GM12878 (cell line): ENCODE data around the gene TNIP1. TPM values are rescaled to one million over a fixed set of nuclear protein-coding genes. Genes with fewer than 3 reads are reported as not detected.
A peak's percentile ranks its signal among the peaks of the same experiment; 100 is the strongest.

Experiments used
- ATAC-seq: fragments of 200-7000 bp; cut with Tn5 transposase; 3 replicates; pipeline ENCODE4 v1.9.1; 2020; ENCODE audit warnings: mild to moderate bottlenecking, moderate library complexity
- BruUV-seq: library from RNA; stranded (reverse); fragments of 400-500 nt; replicated peaks from 2 replicates; lab custom pipeline; 2021; lab: Mats Ljungman, UMichigan
- CTCF ChIA-PET: fragments of 300-600 bp; sonication (Branson Sonifier 250); formaldehyde crosslinking; extraction: SDS; loops from one replicate; lab custom pipeline; 2021; ENCODE audit warnings: inconsistent platforms; lab: Yijun Ruan, JAX
- POLR2A ChIA-PET: fragments of 350-600 bp; formaldehyde crosslinking; extraction: SDS; loops from one replicate; lab custom pipeline; 2021; ENCODE audit warnings: inconsistent platforms; lab: Charles Lee
- RAD21 ChIA-PET: fragments of 300-600 bp; sonication (Branson Sonifier 250); formaldehyde crosslinking; loops from one replicate; lab custom pipeline; 2023; ENCODE audit warnings: antibody characterized with exemption; ENCODE audit not compliant: unreplicated experiment; lab: Charles Lee
- SMC1A ChIA-PET: fragments of 300-600 bp; sonication (Branson Sonifier 250); formaldehyde crosslinking; loops from one replicate; lab custom pipeline; 2023; ENCODE audit not compliant: unreplicated experiment, uncharacterized antibody; lab: Charles Lee
- DNase-seq: peaks from one replicate; pipeline ENCODE4 v3.0.0-alpha.2; 2011; ENCODE audit warnings: low read depth, low spot score
- FAIRE-seq: peaks from 3 replicates; lab custom pipeline; 2011; peaks lifted over from hg19 to GRCh38; lab: Jason Lieb, UNC
- H2AFZ ChIP-seq: 2 replicates; pipeline ENCODE4 v1.6.0; 2011; ENCODE audit warnings: low read depth, low read length, control low read depth; ENCODE audit not compliant: control insufficient read depth
- H3K27ac ChIP-seq: 2 replicates; pipeline ENCODE4 v1.5.1; 2011; ENCODE audit warnings: control low read depth; ENCODE audit not compliant: control insufficient read depth, insufficient read depth
- H3K27me3 ChIP-seq, 2 experiments: replicated peaks in 1 of 2; 2 replicates each; pipeline versions ENCODE4 v1.6.0 to v1.6.1; 2011; ENCODE audit warnings: low read length in 1 of 2; ENCODE audit not compliant: control insufficient read depth in 2 of 2, insufficient read depth in 2 of 2
- H3K36me3 ChIP-seq, 2 experiments: 2 replicates each; pipeline ENCODE4 v1.5.1; 2011; ENCODE audit warnings: low read length in 1 of 2; ENCODE audit not compliant: control insufficient read depth in 2 of 2, insufficient read depth in 2 of 2
- H3K4me1 ChIP-seq: 2 replicates; pipeline ENCODE4 v1.6.1; 2011; ENCODE audit warnings: mild to moderate bottlenecking, low read length, moderate library complexity, mixed read lengths; ENCODE audit not compliant: control insufficient read depth, insufficient read depth
- H3K4me2 ChIP-seq: 2 replicates; pipeline ENCODE4 v1.6.0; 2011; ENCODE audit warnings: control low read depth; ENCODE audit not compliant: control insufficient read depth, insufficient read depth
- H3K4me3 ChIP-seq: fragments of 200-600 bp; sonication (generic); 2 replicates; pipeline ENCODE4 v1.5.1; 2016
- H3K79me2 ChIP-seq: 2 replicates; pipeline ENCODE4 v1.6.0; 2011; ENCODE audit warnings: low read length; ENCODE audit not compliant: control insufficient read depth, insufficient read depth
- H3K9ac ChIP-seq: 2 replicates; pipeline ENCODE4 v1.8.0; 2011; ENCODE audit warnings: low read length, control low read depth, mixed read lengths; ENCODE audit not compliant: control insufficient read depth, insufficient read depth
- H3K9me3 ChIP-seq: replicated peaks from 3 replicates; pipeline ENCODE4 v1.5.1; 2011; ENCODE audit warnings: mild to moderate bottlenecking, low read length; ENCODE audit not compliant: control insufficient read depth, insufficient read depth
- H4K20me1 ChIP-seq: 2 replicates; pipeline ENCODE4 v1.6.0; 2011; ENCODE audit not compliant: control insufficient read depth, insufficient read depth
- ATF7 ChIP-seq: fragments of 450-650 bp; IDR thresholded peaks from 2 replicates; pipeline ENCODE4 v1.6.1; 2016; ENCODE audit warnings: low read depth, mild to moderate bottlenecking
- CEBPB ChIP-seq, 2 experiments: fragments of 150-350 bp in 1 of 2; IDR thresholded peaks; 2 replicates each; pipeline ENCODE4 v1.6.1; 2012 to 2014; ENCODE audit warnings: low read depth in 2 of 2, low read length in 2 of 2, borderline replicate concordance in 1 of 2, inconsistent platforms in 1 of 2
- CHD4 ChIP-seq: fragments of 200-600 bp; sonication (generic); IDR thresholded peaks from 2 replicates; pipeline ENCODE4 v1.6.1; 2016; ENCODE audit warnings: mild to moderate bottlenecking
- DPF2 ChIP-seq: fragments of 450-650 bp; IDR thresholded peaks from 2 replicates; pipeline ENCODE4 v1.6.1; 2017; ENCODE audit warnings: mild to moderate bottlenecking
- ETV6 ChIP-seq, 2 experiments: fragments of 450-650 bp in 1 of 2; IDR thresholded peaks in 1 of 2; conservative IDR thresholded peaks in 1 of 2; 2 replicates each; pipeline ENCODE4 v1.6.1; 2014; ENCODE audit warnings: antibody characterized with exemption in 1 of 2, borderline replicate concordance in 1 of 2, low read depth in 1 of 2, mild to moderate bottlenecking in 1 of 2, moderate library complexity in 1 of 2
- HDGF ChIP-seq: fragments of 450-650 bp; IDR thresholded peaks from 2 replicates; pipeline ENCODE4 v1.6.1; 2016; ENCODE audit warnings: antibody characterized with exemption
- IRF4 ChIP-seq: IDR thresholded peaks from 2 replicates; pipeline ENCODE4 v1.6.1; 2011; ENCODE audit warnings: low read depth, low read length
- LARP7 ChIP-seq: fragments of 450-650 bp; IDR thresholded peaks from 2 replicates; pipeline ENCODE4 v1.6.1; 2017; ENCODE audit warnings: mild to moderate bottlenecking
- MTA3 ChIP-seq: IDR thresholded peaks from 2 replicates; pipeline ENCODE4 v1.6.1; 2012; ENCODE audit warnings: low read length, inconsistent platforms, borderline replicate concordance
- NFXL1 ChIP-seq: fragments of 450-650 bp; IDR thresholded peaks from 2 replicates; pipeline ENCODE4 v1.6.1; 2017; ENCODE audit warnings: antibody characterized with exemption, mild to moderate bottlenecking, borderline replicate concordance
- POLR2A ChIP-seq: IDR thresholded peaks from 2 replicates; pipeline ENCODE4 v1.6.1; 2011; ENCODE audit warnings: low read depth, mild to moderate bottlenecking, low read length
- POLR2AphosphoS5 ChIP-seq: IDR thresholded peaks from 2 replicates; pipeline ENCODE4 v1.6.1; 2011; ENCODE audit warnings: mild to moderate bottlenecking, low read length, inconsistent platforms
- POU2F2 ChIP-seq: IDR thresholded peaks from 3 replicates; pipeline ENCODE4 v1.6.1; 2011; ENCODE audit warnings: low read depth, mild to moderate bottlenecking, low read length, borderline replicate concordance
- TBL1XR1 ChIP-seq: IDR thresholded peaks from 2 replicates; pipeline ENCODE4 v1.6.1; 2012; ENCODE audit warnings: low read depth, low read length, improper control_type of control experiment
- TCF7 ChIP-seq: IDR thresholded peaks from 2 replicates; pipeline ENCODE4 v1.6.1; 2014; ENCODE audit warnings: antibody characterized with exemption, borderline replicate concordance
- WGBS: methylation state at CpG from one replicate; pipeline ENCODE4 v1.1.6; 2016; ENCODE audit warnings: low lambda C conversion rate; ENCODE audit not compliant: insufficient replicate concordance, insufficient coverage; ENCODE audit errors: missing lambda C conversion rate; 5-methylcytosine and 5-hydroxymethylcytosine counted together
- in situ Hi-C: fragments of 300-500 bp; cut with MboI; formaldehyde crosslinking; loops from 9 replicates; pipeline ENCODE4 v1.14.3; 2018; ENCODE audit warnings: mixed read lengths
- intact Hi-C: fragments of 100-400 bp; cut with micrococcal nuclease; formaldehyde crosslinking; loops from one replicate; pipeline ENCODE4 v1.14.2; 2022; ENCODE audit not compliant: unreplicated experiment
- polyA plus RNA-seq, 11 experiments: library from polyadenylated mRNA; depleted of rRNA in 4 of 11; unstranded in 6 of 11; stranded (reverse) in 5 of 11; fragments of >200 nt; fragmentation: Nextera tagmentation in 4 of 11; fragmentation: Illumina TruSeq in 1 of 11; extraction: Ambion mirVana in 4 of 11; extraction: Trizol in 1 of 11; gene quantifications; 1 replicate in 1 of 11; 2 replicates in 10 of 11; pipeline versions ENCODE4 v1.2.1 to v1.2.3, GENCODE V29; 2011 to 2016; ENCODE audit warnings: inconsistent platforms in 2 of 11, missing spikeins in 2 of 11, low read depth in 1 of 11
- total RNA-seq, 4 experiments: library from RNA; depleted of rRNA in 3 of 4; stranded (reverse); fragments of >200 nt in 3 of 4; fragmentation: Illumina TruSeq in 1 of 4; extraction: Trizol in 1 of 4; gene quantifications; 2 replicates each; pipeline versions ENCODE4 v1.2.1 to v1.2.3, GENCODE V29; 2013 to 2021

The TNIP1 gene
- total and polyA plus RNA-seq, 10 of the 15 experiments (the other 5 are each of a cell fraction or from before 2014, with no cell fraction given), result 4.4 to 279 (median 150) TPM

DNA sequence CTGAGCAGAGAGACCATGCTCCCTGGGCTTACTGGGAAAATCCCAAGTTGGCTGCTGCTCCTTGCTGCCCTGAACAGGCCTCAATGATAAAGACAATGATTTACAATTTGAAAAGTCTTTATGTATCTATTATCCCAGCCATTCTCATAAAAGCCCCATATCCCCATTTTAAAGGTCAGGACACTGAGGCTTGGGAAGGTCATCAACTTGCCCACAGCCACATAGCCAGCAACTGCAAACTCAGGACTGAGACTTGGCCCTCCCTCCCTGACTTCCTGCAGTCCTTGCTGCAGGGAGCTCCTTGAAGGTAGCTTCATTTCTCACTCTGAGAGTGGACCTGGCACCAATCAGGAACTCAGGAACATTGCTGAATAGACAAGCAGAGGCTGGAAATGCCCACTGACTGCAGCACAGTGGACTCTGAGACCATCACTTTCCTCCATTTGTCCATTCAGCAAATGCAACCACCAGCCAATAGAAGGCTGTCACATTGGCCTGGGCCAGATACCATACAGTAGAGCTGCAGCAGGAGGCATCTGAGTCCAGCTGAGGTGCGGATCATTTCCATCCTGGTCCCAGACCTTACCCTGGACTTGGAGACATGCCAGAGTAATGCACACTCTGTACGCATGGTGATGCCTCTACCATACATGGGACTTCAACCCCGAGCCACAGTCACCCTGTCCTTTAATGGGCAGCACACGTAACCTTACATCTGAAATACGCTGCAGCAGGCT, 18.3 kb downstream of the TNIP1 start:
- ChIA-PET RAD21 (interaction anchor here (1.1 to 2.9 kb wide), 3 partner anchors 53 to 79 kb away, joined by 3 to 19 read pairs (median 8); no protein-coding TSS in a partner anchor), POLR2A (interaction anchor here (1.1 kb wide), 1 partner anchor 18 kb away, joined by 3 read pairs; no protein-coding TSS in a partner anchor), CTCF (interaction anchor here (0.7 to 1.9 kb wide), 5 partner anchors 11 to 55 kb away, joined by 3 to 10 read pairs (median 3); no protein-coding TSS in a partner anchor), SMC1A (interaction anchor here (0.5 to 3.8 kb wide), 8 partner anchors 8 to 67 kb away, joined by 3 to 21 read pairs (median 3); no protein-coding TSS in a partner anchor)
- no peak overlapping the region for H3K4me2 ChIP-seq
- DNase-seq (no peak), FAIRE-seq (no peak), ATAC-seq (no peak)
- in situ Hi-C loops, result no loop called here
- H3K4me1 ChIP-seq, result peaks cover 76% of the 10 kb centered on the region
- H3K36me3 ChIP-seq, result peaks cover 55 to 82% of the 10 kb centered on the region in 2 experiments
- H3K27ac ChIP-seq, result no peak overlapping the region; the same call in none of the 2 replicates
- intact Hi-C loops, result no loop called here
- no peak overlapping the region; the same call in 1 of the 2 replicates for H3K9ac ChIP-seq
- H3K27me3 ChIP-seq, result no peaks in the 10 kb centered on the region
- BruUV-seq, result no TSS peak
- H3K9me3 ChIP-seq, result no peaks in the 10 kb centered on the region
- H2AFZ ChIP-seq, result no peak overlapping the region
- peak; percentile 25; the same call in 1 of the 2 replicates for TF ChIP-seq POLR2A
- no peak for TF ChIP-seq POU2F2
- no peak overlapping the region for H3K4me3 ChIP-seq
- peaks cover 79% of the 10 kb centered on the region for H3K79me2 ChIP-seq
- peaks cover 28% of the 10 kb centered on the region for H4K20me1 ChIP-seq
- WGBS, result 97% methylated on average over 5 of the region's 5 CpGs

DNA sequence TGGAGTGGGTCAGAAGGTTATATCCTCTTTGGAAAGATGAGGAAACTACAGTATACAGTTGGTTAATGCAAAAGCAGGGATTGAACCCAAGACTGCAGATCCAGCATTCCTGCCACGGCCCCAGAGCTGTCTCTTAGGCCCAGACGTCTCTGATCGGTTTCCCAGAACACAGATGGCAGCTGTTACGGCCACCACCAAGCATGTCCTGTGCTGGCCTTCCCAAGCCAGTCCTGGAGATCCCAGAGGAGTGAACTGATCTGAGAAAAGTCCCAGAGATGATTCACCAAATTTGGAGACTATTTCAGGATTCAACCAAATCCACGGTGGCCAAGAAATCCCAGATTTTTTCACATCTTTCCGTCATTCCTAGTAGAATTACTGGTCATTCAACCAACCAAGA, 20.1 kb downstream of the TNIP1 start:
- intact Hi-C loops, result loop anchor here (1.0 to 2.0 kb wide), 2 partner anchors 8 to 20 kb away; partner anchors contain the start of gene TNIP1
- FAIRE-seq, result no peak
- ATAC-seq, result no peak
- Histone ChIP-seq H3K9me3 (no peaks in the 10 kb centered on the region), H3K4me2 (peak overlapping the region; percentile 93), H3K27ac (peak overlapping the region; percentile 86), H4K20me1 (peaks cover 17% of the 10 kb centered on the region), H3K36me3 (peaks cover 63 to 81% of the 10 kb centered on the region in 2 experiments), H3K79me2 (peaks cover 71% of the 10 kb centered on the region), H3K4me3 (no peak overlapping the region), H2AFZ (no peak overlapping the region), H3K27me3 (no peaks in the 10 kb centered on the region), H3K4me1 (peaks cover 57% of the 10 kb centered on the region), H3K9ac (peak overlapping the region; percentile 8; the same call in 1 of the 2 replicates)
- BruUV-seq, result TSS peak; percentile 11
- TF ChIP-seq IRF4, result no peak
- TF ChIP-seq CHD4, result no peak
- no peak for TF ChIP-seq MTA3
- no peak for TF ChIP-seq POLR2AphosphoS5
- TF ChIP-seq NFXL1, result no peak
- TF ChIP-seq LARP7, result no peak
- no peak for TF ChIP-seq ATF7
- no peak for TF ChIP-seq TCF7
- TF ChIP-seq DPF2, result no peak
- no peak for TF ChIP-seq ETV6 (conservative IDR thresholded peaks at IDR 0.05 in 1 of 2, IDR thresholded peaks at IDR 0.05 in 1 of 2; ENCODE audit: borderline replicate concordance in 1 of 2, low read depth in 1 of 2)
- no peak for TF ChIP-seq TBL1XR1
- TF ChIP-seq CEBPB (IDR thresholded peaks at IDR 0.05; ENCODE audit: borderline replicate concordance in 1 of 2, low read depth in 2 of 2, low read length in 2 of 2), result no peak
- no peak for TF ChIP-seq HDGF
- CTCF ChIA-PET, result interaction anchor here (0.9 to 15.8 kb wide), 12 partner anchors 9 to 177 kb away, joined by 3 to 691 read pairs (median 5); no protein-coding TSS in a partner anchor
- WGBS, result 55% methylated on average over 6 of the region's 6 CpGs
- RAD21 ChIA-PET, result interaction anchor here (0.6 to 2.9 kb wide), 14 partner anchors 14 to 237 kb away, joined by 3 to 19 read pairs (median 3); partner anchors contain the start of gene TNIP1
- SMC1A ChIA-PET, result interaction anchor here (0.8 to 4.4 kb wide), 14 partner anchors 9 to 104 kb away, joined by 3 to 61 read pairs (median 4); no protein-coding TSS in a partner anchor
- in situ Hi-C loops, result no loop called here
- POLR2A ChIA-PET, result interaction anchor here (0.6 to 1.9 kb wide), 8 partner anchors 8 to 57 kb away, joined by 3 to 10 read pairs (median 4); partner anchors contain the start of gene TNIP1
- no peak for DNase-seq
